HG03354 (cell line): ENCODE data around the gene SP100.

Experiments
- ATAC-seq: cut with Tn5 transposase; IDR thresholded peaks from one replicate; pipeline ENCODE4 v1.9.1; 2021; ENCODE audit warnings: mild to moderate bottlenecking; ENCODE audit not compliant: unreplicated experiment, poor library complexity, severe bottlenecking

SP100 gene

GRCh38 chr2:230520061-230520874 is 104.3 kb downstream of the SP100 start:
- no peak for ATAC-seq

GRCh38 chr2:230520875-230521155 is 104.8 kb downstream of the SP100 start:
- ATAC-seq, result no peak

- ATAC-seq, result no peak
Measured at GRCh38 chr2:230521386-230521785, 105.4 kb downstream of the SP100 start.

- no peak for ATAC-seq
Measured at GRCh38 chr2:230525682-230526081, 109.7 kb downstream of the SP100 start.

- ATAC-seq, result peak; percentile 73
Measured at GRCh38 chr2:230537531-230537976, 121.6 kb downstream of the SP100 start.

GRCh38 chr2:230540332-230540731 is 124.3 kb downstream of the SP100 start:
- no peak for ATAC-seq

GRCh38 chr2:230541934-230542380 is 126.0 kb downstream of the SP100 start:
- ATAC-seq, result peak; percentile 79

GRCh38 chr2:230542751-230543150 is 126.8 kb downstream of the SP100 start:
- ATAC-seq, result no peak

- no peak for ATAC-seq
Measured at GRCh38 chr2:230552181-230552580, 136.2 kb downstream of the SP100 start.

GRCh38 chr2:230557065-230557464 is 141.1 kb downstream of the SP100 start:
- no peak for ATAC-seq

GRCh38 chr2:230564805-230565779 is 149.1 kb downstream of the SP100 start:
- ATAC-seq, result peak; percentile 79

- no peak for ATAC-seq
Measured at GRCh38 chr2:230569298-230569697, 153.3 kb downstream of the SP100 start.

- ATAC-seq, result no peak
Measured at GRCh38 chr2:230570987-230571386, 155.0 kb downstream of the SP100 start.

- ATAC-seq, result no peak
Measured at GRCh38 chr2:230575642-230576324, 159.8 kb downstream of the SP100 start.

- ATAC-seq, result no peak
Measured at GRCh38 chr2:230577114-230577513, 161.1 kb downstream of the SP100 start.

GRCh38 chr2:230578106-230578505 is 162.1 kb downstream of the SP100 start:
- ATAC-seq, result no peak

- ATAC-seq, result peak; percentile 66
Measured at GRCh38 chr2:230582851-230583283, 166.9 kb downstream of the SP100 start.

- ATAC-seq, result no peak
Measured at GRCh38 chr2:230583581-230583980, 167.6 kb downstream of the SP100 start.

GRCh38 chr2:230586328-230586982 is 170.5 kb downstream of the SP100 start:
- no peak for ATAC-seq

GRCh38 chr2:230589025-230589424 is 173.0 kb downstream of the SP100 start:
- ATAC-seq, result peak; percentile 2
